ENCODE measurements around the gene PA2G4.

PA2G4 gene

DNA sequence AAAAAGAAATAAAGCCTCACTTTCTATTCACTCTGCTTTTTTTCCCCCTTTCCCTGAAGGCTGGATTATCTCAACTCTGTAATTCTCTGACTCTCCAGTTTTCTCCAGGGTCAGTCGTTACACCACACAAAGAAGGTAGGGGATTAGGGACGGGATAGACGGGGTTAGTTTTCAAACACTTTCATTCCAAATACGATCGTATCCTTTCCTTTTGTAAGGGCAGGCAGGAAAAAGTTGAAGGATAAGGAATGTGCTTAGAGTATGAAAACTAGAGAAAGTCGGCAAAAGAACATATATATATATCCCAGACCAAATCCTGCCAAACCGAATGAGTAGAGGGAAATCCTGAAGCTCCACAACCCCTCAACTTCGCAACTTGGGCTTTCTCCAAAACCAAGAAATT lies 23.1 kb downstream of the PA2G4 start:
- DNase-seq (ENCODE audit: low read depth): no peak

DNA sequence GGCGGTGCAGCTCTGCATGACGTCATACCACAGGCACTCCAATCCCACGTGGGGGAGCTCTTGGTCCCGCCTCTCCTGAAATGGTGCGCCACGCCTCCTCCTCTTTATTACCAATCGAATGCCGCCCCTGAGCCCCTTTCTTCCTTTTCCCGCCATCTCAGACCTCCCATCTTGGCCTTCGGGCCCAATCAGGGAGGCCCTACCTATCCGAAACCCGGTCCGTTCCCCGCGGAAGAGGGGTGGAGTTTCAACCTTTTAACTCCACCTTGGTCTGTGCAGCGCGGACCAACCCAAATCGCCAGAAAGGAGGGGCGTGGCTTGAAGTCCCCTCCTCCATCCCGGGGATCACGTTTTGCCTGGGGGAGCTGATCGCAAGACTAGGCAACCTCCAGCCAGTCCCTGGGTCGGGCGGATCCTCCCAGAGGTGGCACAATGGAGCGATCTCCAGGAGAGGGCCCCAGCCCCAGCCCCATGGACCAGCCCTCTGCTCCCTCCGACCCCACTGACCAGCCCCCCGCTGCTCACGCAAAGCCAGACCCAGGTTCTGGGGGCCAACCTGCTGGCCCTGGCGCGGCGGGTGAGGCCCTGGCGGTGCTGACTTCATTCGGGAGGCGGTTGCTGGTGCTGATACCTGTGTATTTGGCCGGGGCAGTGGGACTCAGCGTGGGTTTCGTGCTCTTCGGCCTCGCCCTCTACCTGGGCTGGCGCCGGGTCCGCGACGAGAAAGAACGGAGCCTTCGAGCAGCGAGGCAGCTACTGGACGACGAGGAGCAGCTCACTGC lies 23.7 kb downstream of the PA2G4 start, which contains the start of gene ESYT1:
TSS of gene ESYT1 (plus strand) at position 380 of the 782 bp plus-strand sequence. CDS start at position 433, 53 bp downstream.
- peak; percentile 95 for DNase-seq (ENCODE audit: low read depth)

DNA sequence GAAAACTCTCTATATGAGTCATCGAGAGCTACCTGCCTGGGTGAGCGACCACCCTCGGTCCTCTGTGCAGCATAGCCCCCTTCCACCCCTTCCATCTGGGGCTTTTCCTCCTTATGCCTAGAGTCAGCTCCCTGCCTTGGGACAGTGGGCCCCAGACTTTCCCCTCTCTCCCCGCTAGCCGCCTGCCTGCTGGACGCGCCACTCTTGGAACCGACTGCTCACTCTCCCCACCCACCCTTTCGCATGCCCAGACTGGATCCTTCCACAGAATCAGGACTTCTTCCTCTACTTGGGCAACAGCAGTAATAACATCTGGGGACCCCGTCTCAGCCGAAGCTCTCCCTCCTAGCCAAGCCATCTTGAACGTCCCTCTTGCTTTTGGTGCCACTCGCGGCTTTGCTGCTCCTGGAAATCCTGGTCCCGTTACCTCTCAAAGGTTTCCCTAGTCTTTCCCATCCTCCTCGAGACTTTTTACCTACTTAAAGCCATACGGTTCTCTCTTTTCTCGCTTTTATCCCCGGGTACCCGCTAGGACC lies 24.4 kb downstream of the PA2G4 start:
- DNase-seq (ENCODE audit: low read depth): no peak

DNA sequence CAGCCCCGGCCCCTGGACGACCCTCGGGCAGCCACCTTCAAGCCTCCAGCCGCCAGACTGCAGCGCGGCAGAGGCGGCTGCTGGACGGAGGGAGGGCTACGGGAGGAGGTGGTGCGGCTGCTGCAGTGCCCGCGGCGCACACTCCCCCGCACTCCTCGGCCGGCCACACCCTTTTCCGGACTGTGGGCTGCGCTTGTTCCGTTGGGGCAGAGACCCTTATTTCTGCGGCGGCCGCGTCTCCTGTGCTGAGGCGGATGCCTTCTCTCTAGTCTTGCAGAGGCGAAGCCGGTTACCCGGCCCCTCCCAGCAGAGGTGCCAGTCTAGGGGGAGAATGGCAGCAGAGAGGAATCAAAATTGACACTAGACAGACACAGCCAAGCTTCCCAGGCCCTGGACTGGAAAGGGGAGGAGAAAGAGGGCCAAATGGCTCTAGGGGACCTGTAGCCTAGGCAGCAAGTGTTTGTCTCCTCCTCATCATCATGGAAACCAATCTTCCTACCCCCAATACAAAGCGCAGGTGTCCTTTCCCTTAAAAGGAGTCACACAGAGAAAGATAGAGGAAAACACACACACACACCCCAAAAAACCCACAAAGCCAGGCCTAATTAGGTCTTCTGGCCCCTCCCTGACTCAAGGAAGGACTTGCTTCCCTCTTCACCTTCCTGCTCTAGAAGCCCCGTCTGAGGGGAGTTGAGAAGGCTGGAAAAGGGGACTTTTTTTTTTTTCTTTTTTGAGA lies 25.0 kb downstream of the PA2G4 start:
- DNase-seq (ENCODE audit: low read depth): peak; percentile 69

DNA sequence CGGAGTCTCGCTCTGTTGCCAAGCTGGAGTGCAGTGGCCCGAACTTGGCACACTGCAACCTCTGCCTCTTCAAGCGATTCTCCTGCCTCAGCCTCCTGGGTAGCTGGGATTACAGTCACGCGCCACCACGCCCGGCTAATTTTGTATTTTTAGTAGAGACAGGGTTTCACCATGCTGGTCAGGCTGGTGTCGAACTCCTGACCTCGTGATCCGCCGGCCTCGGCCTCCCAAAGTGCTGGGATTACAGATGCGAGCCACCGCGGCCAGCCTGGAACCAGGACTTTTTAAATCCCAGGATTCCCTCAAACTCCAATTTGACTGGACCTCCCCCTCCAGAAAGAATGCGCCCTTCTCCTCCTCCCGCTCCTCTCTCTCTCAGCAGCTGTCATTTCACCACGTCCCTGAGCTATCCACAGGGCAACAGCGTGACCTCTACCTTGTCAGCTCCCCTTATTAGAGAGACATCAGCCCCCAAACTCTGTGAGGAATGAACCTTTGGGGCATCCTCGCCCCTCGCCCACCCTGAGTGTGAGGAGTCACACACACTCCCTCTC lies 25.7 kb downstream of the PA2G4 start:
- no peak for DNase-seq (ENCODE audit: low read depth)

DNA sequence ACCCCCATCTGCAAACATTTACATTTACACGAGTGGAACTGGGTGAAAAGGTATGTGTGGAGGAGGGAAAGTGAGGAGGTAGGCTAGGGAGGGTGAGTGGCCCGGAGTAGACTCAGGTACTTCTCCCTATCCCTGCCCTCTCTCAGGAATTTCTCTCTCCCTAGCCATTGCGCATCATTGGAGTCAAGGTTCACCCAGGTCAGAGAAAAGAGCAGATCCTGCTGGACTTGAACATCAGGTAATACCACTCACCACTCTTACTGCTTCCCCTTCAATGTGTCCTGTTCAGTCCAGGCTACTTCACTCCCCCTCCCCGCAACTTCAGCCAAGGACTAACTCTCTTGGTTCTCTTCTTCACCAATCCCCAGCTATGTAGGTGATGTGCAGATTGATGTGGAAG lies 26.5 kb downstream of the PA2G4 start:
- DNase-seq (ENCODE audit: low read depth): no peak

DNA sequence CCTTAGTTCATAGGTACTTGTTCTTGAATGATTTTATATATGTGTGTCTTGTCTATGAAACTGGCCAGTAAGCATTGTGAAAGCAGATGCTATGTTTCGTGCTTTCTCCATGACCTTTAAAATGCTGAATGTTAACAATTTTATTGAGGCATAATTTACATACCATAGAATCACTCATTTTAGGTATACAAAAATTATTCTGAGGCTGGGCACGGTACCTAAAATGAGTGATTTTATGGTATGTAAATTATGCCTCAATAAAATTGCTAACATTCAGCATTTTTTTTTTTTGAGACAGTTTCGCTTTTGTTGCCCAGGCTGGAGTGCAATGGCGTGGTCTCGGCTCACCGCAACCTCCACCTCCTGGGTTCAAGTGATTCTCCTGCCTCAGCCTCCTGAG lies 30.5 kb downstream of the PA2G4 start:
- DNase-seq (ENCODE audit: low read depth): no peak

DNA sequence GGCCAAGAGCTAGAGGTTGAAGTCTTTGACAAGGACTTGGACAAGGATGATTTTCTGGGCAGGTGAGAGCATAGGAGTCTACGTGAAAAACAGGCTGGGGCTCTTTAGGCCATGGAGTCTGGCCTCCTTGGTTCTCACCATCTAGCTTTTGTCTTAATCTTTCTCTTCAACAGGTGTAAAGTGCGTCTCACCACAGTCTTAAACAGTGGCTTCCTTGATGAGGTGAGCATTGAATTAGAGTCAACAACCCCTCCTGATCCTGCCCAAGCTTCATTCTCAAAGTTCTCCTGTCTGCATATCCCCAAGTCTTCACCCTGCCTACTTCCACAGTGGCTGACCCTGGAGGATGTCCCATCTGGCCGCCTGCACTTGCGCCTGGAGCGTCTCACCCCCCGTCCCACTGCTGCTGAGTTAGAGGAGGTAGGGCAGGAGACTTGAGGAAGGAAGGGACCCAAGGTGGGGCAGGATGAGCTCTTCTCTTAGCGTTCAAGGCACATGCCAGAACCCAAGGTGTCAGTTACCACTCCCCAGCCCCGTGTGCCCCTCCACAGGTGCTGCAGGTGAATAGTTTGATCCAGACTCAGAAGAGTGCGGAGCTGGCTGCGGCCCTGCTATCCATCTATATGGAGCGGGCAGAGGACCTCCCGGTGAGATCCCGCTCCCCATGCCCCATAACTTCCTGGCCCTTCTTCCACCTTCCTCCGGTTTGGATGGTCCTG lies 33.7 kb downstream of the PA2G4 start:
- no peak for DNase-seq (ENCODE audit: low read depth)

DNA sequence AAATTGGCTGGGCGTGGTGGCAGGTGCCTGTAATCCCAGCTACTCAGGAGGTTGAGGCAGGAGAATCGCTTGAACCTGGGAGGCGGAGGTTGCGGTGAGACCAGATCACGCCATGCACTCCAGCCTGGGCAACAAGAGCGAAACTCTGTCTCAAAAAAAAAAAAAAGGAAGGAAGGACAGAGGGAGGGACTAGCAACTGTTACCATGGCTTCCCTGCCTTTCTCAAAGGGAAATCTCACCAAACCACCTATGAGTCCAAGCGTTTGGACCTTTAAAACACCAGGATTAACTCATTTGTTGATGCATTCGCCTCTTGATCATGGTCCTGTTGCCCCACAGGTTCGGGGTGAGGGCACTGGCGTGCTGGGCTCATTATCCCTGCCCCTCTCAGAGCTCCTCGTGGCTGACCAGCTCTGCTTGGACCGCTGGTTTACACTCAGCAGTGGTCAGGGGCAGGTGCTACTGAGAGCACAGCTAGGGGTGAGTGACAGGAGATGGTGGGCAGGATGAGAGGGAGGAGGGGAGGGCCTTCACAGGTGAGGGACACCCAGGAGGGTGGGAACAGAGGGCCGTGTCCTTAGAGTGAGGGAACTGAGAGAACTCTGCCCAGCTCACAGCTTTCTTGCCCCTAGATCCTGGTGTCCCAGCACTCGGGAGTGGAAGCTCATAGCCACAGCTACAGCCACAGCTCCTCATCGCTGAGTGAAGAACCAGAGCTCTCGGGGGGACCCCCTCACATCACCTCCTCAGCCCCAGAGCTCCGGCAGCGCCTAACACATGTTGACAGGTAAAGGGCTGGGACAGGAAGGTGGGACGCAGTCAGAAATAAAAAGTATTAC lies 37.8 kb downstream of the PA2G4 start:
- DNase-seq (ENCODE audit: low read depth): no peak

DNA sequence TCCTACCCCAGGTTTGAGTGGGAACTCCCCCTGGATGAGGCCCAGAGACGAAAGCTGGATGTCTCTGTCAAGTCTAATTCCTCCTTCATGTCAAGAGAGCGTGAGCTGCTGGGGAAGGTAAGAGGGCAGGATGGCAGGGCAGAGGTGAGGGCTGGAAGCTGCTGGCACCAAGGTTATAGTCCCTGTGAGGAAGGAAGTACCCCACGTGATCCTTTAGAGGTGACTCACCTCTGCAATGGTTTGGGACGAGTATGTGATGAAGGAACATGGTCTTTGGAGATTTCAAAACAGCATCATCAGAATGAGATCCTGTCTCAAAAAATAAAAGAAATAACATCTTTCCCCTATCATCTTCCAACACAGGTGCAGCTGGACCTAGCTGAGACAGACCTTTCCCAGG lies 38.9 kb downstream of the PA2G4 start:
- no peak for DNase-seq (ENCODE audit: low read depth)

DNA sequence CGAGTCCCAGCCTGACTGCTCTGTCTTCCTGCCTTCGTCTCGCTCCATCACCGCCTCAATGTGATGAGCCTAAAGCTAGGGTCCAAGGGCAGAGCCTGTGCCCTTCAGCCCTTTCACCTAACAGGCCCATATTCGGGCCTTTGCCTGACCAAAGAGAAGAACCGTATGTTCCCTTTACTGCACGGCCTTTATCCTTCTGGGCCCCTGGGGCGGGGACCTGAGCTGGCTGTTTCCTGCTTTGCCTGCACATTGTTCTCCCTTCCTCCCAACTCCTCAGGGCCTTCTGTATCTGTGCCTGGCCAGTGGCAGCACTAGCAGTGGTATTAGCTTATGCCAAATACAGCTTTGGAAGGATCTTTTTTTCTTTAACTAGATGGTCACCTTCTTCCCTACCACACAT lies 39.5 kb downstream of the PA2G4 start:
- no peak for DNase-seq (ENCODE audit: low read depth)

DNA sequence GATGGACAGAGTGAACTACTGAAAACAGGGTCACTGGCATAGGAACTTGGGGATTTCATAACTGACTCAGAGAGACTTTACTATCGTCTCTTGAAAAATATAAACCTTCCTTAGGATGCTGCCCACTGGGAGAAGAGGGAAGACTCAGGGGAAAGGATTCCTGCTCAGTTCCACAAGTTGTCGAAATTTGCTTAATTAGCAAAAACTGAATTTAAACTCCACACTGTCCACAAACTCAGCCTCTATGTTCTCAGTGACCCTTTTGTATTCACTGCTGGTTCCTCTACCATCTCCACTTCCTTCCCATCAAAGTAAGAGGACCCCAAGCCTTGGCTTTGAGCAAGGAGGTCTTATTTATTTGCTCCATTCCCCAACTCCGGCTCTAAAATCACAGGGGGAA lies 40.9 kb downstream of the PA2G4 start:
- no peak for DNase-seq (ENCODE audit: low read depth)

DNA sequence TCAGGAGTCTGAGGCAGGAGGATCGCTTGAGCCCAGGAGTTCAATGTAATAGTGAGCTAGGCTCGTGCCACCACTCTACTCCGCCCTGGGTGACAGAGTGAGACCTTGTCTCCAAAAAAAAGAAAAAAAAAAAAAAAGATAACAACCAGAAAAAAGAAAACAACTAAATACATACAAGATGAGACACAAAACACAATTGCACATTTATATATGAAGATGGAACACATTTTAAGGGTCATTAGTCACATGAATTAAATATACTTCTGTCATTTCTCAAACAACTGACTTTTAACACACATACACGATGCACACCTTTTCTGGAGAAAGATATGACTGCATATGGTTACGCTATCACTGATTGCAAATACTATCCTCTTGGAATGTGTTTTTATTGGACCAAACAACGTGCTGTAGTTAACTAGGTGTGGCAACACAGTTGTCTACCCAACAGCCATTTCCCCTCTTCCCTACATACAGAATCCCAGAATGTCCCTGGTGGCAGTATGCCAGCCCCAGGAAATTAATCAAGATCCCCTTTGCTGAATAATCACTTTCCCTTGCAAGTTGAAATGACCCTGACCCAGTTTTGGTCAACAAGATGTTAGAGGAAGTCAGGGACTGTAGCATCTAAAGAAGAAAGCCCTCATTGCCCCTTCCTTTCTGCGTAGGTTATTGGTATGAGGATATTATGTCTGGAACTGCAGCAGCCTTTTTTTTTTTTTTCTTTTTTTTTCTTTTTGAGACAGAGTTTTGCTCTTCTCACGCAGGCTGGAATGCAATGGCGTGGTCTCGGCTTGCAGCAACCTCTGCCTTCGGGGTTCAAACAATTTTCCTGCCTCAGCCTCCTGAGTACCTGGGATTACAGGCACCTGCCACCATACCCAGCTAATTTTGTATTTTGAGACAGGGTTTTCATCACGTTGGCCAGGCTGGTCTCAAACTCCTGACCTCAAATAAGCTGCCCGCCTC lies 42.4 kb downstream of the PA2G4 start:
- no peak for DNase-seq (ENCODE audit: low read depth)

DNA sequence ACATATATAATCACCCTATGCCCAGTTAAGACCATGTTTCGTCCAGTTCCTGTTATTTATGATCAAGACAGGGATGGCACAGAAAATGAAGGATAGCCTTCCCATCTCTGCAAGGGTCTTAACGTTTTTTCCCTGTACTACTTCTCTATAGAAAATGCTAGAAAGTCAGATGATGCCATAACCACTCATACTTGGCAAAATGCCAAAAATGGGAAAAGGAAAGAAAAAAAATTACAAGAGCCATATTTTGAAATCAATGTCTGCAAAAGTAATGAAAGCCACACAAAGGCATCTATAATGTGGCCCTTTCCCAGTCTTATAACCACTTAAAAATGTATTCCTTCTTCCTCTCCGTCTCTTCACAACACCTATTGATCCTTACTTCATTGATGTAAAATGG lies 46.2 kb downstream of the PA2G4 start:
- DNase-seq (ENCODE audit: low read depth): no peak

DNA sequence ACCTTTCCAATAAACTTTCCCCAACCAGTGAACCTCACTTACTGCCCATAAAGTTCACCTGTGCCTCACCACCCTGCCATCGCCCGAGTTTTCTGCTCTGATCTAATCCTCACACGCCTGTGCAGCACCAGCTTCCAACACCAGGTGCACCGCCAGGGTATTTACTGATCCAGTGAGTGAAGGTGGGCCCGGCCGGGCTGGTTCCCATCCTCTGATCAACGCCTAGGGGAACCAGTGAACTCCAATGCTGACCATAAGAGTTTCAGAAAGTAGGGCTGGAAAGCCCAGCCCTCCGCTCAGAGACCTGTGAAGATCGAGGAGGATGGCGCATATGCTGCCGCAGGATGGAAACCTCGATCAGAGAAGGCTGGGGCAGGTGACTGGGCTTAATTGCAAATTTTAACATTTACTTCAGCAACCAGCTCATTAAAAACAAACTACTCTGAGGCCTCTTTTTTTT lies 47.3 kb downstream of the PA2G4 start:
- peak; percentile 45 for DNase-seq (ENCODE audit: low read depth)

DNA sequence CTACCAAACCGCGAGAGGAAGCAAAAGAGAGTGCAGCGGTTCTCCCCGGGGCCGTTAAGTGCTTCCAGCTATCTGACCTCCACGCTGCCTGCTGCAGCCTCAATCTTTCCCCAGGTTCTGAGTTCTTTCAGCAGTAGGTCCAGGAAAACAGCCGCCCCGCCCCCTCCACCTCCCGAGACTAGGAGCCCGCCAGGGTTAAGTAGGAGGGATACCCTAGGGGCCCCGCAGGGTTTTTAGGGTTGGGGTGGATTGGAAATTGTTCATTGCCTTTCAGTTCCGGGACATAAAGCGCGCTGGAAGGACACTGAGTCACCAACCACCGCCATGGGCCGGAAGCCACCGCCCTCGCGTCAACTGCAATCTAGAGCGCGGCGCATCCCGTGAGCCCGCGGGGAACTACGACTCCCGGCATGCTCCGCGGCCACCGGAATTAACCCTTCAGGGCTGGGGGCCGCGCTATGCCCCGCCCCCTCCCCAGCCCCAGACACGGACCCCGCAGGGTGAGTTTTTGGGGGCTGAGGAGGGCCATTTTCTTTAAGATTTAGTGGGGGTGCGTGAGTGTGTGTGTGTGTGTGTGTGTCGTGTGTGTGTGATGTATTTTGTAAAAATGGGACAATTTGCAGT lies 47.9 kb downstream of the PA2G4 start, which contains the start of gene MYL6B:
TSS of gene MYL6B (plus strand) at position 456 of the 624 bp plus-strand sequence. CDS start 1,332 bp downstream, outside the sequence.
- DNase-seq (ENCODE audit: low read depth): peak; percentile 86

DNA sequence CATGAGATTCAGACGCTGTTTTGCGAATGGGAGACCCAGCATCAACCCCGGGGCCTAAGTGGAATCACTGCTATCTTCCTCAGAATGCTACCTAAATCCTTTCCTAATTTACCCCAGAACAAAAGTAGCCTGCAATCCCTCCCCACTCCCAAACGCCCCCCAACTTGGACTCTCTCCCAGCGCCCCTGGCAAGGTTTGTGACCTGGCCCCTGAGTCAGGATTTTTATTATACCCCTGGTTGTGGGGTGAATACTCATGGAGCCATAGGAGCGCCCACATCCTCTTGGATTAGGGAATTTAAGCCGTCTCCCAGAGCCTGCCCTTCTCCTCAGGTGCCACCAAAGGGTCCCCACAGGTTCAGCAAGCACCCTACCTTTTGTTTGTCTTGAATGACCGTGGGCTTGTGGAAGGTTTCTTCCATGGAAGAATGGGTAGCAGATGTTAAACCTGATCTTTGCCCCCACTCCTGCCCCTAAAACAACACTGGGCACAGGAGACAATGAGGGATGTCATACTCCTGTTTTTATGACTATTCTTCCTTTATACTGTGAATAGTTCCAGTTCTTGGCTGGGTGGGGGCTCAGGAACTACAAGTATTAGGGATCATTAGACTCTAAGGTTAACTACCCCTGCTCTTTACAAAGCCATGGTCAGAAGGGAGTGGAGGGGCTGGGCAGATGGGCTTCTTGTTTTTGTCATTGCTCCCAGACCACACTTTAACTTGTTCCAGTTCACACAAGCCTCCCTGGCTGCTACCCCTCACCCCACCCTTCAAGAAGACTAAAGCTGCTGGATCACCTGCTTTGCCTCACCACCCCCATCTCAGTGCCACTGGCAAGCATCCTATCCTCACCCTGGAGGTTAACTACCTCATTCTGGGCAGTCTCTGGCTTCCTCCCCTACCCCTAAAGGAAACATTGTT lies 48.7 kb downstream of the PA2G4 start:
- DNase-seq (ENCODE audit: low read depth): no peak

DNA sequence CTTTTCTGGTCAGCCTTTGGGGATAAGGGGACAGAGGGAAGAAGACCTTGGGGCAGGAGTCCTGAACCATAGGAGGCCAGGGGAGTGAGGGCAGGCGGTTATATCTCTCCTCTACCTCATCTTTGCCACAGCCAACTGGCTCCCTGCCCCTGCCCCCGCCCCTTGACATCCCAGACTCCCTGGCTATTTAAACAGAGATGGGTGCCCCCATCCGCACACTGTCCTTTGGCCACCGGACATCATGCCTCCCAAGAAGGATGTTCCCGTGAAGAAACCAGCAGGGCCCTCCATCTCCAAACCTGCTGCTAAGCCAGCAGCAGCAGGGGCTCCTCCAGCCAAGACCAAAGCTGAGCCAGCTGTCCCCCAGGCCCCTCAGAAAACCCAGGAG lies 49.3 kb downstream of the PA2G4 start:
- DNase-seq (ENCODE audit: low read depth): no peak
